HepG2 (cell line): ENCODE measurements around the gene METTL22.

Experiments
- EHMT2 ChIP-seq: fragments of 200-600 bp; sonication (generic); IDR thresholded peaks from 2 replicates; pipeline ENCODE4 v1.7.0; 2017; ENCODE audit warnings: antibody characterized with exemption, low read depth, low read length, borderline replicate concordance
- FOXM1 ChIP-seq: sonication (generic); formaldehyde crosslinking; IDR thresholded peaks from 2 replicates; pipeline ENCODE4 v1.5.0; 2020; ENCODE audit warnings: missing genetic modification reagents
- GPN1 ChIP-seq: sonication (generic); formaldehyde crosslinking; IDR thresholded peaks from 2 replicates; pipeline ENCODE4 v1.5.1; 2020; ENCODE audit warnings: missing genetic modification reagents, borderline replicate concordance
- MEF2D ChIP-seq: sonication (generic); formaldehyde crosslinking; IDR thresholded peaks from 2 replicates; pipeline ENCODE4 v1.5.1; 2020; ENCODE audit warnings: mild to moderate bottlenecking, missing genetic modification reagents
- NCOA2 ChIP-seq: sonication (generic); formaldehyde crosslinking; IDR thresholded peaks from 2 replicates; pipeline ENCODE4 v1.8.0; 2022; ENCODE audit warnings: inconsistent platforms
- RAD51 ChIP-seq: fragments of 450-650 bp; IDR thresholded peaks from 2 replicates; pipeline ENCODE4 v1.6.1; 2016; ENCODE audit warnings: borderline replicate concordance
- SRSF9 ChIP-seq: fragments of 200-400 bp; formaldehyde crosslinking; IDR thresholded peaks from 2 replicates; pipeline ENCODE4 v1.6.1; 2018; ENCODE audit warnings: borderline replicate concordance, mild to moderate bottlenecking, low read depth, low read length; ENCODE audit not compliant: insufficient read depth, poor library complexity, severe bottlenecking
- TCF7 ChIP-seq: sonication (generic); IDR thresholded peaks from 2 replicates; pipeline ENCODE4 v1.6.1; 2016; ENCODE audit warnings: antibody characterized with exemption, low read depth
- THAP11 ChIP-seq: IDR thresholded peaks from 2 replicates; pipeline ENCODE4 v1.6.1; 2016; ENCODE audit warnings: missing biosample characterization, missing genetic modification reagents
- ZFP36 ChIP-seq: fragments of 150-350 bp; IDR thresholded peaks from 2 replicates; pipeline ENCODE4 v1.6.1; 2018; ENCODE audit warnings: borderline replicate concordance, low read length, low read depth; ENCODE audit not compliant: partially characterized antibody
- ZNF674 ChIP-seq: sonication (generic); formaldehyde crosslinking; IDR thresholded peaks from 2 replicates; pipeline ENCODE4 v1.5.0; 2020; ENCODE audit warnings: low read depth, mild to moderate bottlenecking, missing genetic modification reagents
- TF ChIP-seq, protein P1 (sequence below): sonication (generic); formaldehyde crosslinking; IDR thresholded peaks from 2 replicates; pipeline ENCODE4 v1.5.0; 2020; ENCODE audit warnings: mild to moderate bottlenecking, missing genetic modification reagents, moderate library complexity
- TF ChIP-seq, protein P2 (sequence below): sonication (generic); formaldehyde crosslinking; IDR thresholded peaks from 2 replicates; pipeline ENCODE4 v1.9.0; 2021; ENCODE audit warnings: missing genetic modification reagents, borderline replicate concordance
- TF ChIP-seq, protein P3 (sequence below): sonication (generic); formaldehyde crosslinking; IDR thresholded peaks from 2 replicates; pipeline ENCODE4 v1.8.0; 2022; ENCODE audit warnings: low read depth, missing genetic modification reagents

DNA sequence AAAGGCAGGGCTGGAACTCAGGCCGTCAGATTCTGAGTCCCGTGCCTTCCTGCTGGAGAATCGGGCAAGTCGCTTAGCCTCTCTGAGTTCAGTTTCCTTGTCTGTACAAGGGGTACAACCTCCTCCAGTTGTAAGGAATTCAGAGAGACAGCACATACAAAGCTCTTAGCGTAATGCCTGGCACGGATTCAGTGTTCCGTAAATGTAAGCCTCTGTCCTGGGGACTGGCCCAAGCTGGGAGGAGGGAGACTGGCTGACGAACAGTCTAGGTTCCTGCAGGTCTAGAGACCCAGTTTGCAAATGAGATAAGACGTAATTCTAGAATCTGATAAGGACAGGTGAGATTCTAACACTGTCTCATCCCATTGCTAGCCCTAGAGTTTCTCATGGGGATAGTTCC, 9.9 kb downstream of the METTL22 start:
- TF ChIP-seq THAP11 (CRISPR knock-in tag) (no peak), NCOA2 (no peak), EHMT2 (no peak), GPN1 (no peak), RAD51 (no peak), TCF7 (no peak), FOXM1 (CRISPR knock-in tag) (no peak), ZFP36 (no peak), ZNF674 (CRISPR knock-in tag) (no peak), MEF2D (no peak), SRSF9 (no peak)
- TF ChIP-seq, protein P1, sequence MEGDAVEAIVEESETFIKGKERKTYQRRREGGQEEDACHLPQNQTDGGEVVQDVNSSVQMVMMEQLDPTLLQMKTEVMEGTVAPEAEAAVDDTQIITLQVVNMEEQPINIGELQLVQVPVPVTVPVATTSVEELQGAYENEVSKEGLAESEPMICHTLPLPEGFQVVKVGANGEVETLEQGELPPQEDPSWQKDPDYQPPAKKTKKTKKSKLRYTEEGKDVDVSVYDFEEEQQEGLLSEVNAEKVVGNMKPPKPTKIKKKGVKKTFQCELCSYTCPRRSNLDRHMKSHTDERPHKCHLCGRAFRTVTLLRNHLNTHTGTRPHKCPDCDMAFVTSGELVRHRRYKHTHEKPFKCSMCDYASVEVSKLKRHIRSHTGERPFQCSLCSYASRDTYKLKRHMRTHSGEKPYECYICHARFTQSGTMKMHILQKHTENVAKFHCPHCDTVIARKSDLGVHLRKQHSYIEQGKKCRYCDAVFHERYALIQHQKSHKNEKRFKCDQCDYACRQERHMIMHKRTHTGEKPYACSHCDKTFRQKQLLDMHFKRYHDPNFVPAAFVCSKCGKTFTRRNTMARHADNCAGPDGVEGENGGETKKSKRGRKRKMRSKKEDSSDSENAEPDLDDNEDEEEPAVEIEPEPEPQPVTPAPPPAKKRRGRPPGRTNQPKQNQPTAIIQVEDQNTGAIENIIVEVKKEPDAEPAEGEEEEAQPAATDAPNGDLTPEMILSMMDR (CRISPR knock-in tag) = no peak
- TF ChIP-seq, protein P2, sequence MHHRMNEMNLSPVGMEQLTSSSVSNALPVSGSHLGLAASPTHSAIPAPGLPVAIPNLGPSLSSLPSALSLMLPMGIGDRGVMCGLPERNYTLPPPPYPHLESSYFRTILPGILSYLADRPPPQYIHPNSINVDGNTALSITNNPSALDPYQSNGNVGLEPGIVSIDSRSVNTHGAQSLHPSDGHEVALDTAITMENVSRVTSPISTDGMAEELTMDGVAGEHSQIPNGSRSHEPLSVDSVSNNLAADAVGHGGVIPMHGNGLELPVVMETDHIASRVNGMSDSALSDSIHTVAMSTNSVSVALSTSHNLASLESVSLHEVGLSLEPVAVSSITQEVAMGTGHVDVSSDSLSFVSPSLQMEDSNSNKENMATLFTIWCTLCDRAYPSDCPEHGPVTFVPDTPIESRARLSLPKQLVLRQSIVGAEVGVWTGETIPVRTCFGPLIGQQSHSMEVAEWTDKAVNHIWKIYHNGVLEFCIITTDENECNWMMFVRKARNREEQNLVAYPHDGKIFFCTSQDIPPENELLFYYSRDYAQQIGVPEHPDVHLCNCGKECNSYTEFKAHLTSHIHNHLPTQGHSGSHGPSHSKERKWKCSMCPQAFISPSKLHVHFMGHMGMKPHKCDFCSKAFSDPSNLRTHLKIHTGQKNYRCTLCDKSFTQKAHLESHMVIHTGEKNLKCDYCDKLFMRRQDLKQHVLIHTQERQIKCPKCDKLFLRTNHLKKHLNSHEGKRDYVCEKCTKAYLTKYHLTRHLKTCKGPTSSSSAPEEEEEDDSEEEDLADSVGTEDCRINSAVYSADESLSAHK (CRISPR knock-in tag) = no peak
- TF ChIP-seq, protein P3, sequence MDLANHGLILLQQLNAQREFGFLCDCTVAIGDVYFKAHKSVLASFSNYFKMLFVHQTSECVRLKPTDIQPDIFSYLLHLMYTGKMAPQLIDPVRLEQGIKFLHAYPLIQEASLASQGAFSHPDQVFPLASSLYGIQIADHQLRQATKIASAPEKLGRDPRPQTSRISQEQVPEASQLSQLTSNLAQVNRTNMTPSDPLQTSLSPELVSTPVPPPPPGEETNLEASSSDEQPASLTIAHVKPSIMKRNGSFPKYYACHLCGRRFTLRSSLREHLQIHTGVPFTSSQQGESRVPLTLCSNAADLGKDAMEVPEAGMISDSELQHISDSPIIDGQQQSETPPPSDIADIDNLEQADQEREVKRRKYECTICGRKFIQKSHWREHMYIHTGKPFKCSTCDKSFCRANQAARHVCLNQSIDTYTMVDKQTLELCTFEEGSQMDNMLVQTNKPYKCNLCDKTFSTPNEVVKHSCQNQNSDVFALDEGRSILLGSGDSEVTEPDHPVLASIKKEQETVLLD (CRISPR knock-in tag) = no peak
